SK-N-SH treated with all-trans-retinoic acid at 6 μM for 48 hours (cell line): ENCODE data around the gene UBE2I.

ENCODE experiments used
- ARNTL ChIP-seq: fragments of 450-650 bp; formaldehyde crosslinking; IDR thresholded peaks from 2 replicates; pipeline ENCODE4 v1.5.0; 2020; ENCODE audit warnings: low read depth, mild to moderate bottlenecking, moderate library complexity, borderline replicate concordance
- BACH2 ChIP-seq: fragments of 250-450 bp; sonication (Bioruptor Pico); IDR thresholded peaks from 2 replicates; pipeline ENCODE4 v1.9.0; 2021; ENCODE audit warnings: mild to moderate bottlenecking, borderline replicate concordance
- PATZ1 ChIP-seq: fragments of 250-450 bp; sonication (Bioruptor Pico); IDR thresholded peaks from 2 replicates; pipeline ENCODE4 v1.8.0; 2020; ENCODE audit warnings: mild to moderate bottlenecking, moderate library complexity, borderline replicate concordance
- RARB ChIP-seq: fragments of 250-450 bp; sonication (Bioruptor Pico); IDR thresholded peaks from 2 replicates; pipeline ENCODE4 v1.8.0; 2021; ENCODE audit warnings: mild to moderate bottlenecking, moderate library complexity
- TOX ChIP-seq: fragments of 250-450 bp; sonication (Bioruptor Pico); IDR thresholded peaks from 2 replicates; pipeline ENCODE4 v1.8.0; 2021; ENCODE audit warnings: mild to moderate bottlenecking, moderate library complexity, borderline replicate concordance
- ZFP3 ChIP-seq: fragments of 250-450 bp; sonication (Bioruptor Pico); IDR thresholded peaks from 2 replicates; pipeline ENCODE4 v1.5.0; 2020; ENCODE audit warnings: mild to moderate bottlenecking, moderate library complexity
- ZFP30 ChIP-seq: fragments of 450-650 bp; formaldehyde crosslinking; IDR thresholded peaks from 2 replicates; pipeline ENCODE4 v1.5.0; 2022; ENCODE audit warnings: mild to moderate bottlenecking, moderate library complexity
- ZNF8 ChIP-seq: fragments of 450-650 bp; formaldehyde crosslinking; IDR thresholded peaks from 2 replicates; pipeline ENCODE4 v1.5.0; 2020; ENCODE audit warnings: mild to moderate bottlenecking, moderate library complexity
- TF ChIP-seq, protein P1 (sequence below): fragments of 250-450 bp; sonication (Bioruptor Pico); IDR thresholded peaks from 2 replicates; pipeline ENCODE4 v1.5.0; 2020; ENCODE audit warnings: mild to moderate bottlenecking, moderate library complexity

DNA sequence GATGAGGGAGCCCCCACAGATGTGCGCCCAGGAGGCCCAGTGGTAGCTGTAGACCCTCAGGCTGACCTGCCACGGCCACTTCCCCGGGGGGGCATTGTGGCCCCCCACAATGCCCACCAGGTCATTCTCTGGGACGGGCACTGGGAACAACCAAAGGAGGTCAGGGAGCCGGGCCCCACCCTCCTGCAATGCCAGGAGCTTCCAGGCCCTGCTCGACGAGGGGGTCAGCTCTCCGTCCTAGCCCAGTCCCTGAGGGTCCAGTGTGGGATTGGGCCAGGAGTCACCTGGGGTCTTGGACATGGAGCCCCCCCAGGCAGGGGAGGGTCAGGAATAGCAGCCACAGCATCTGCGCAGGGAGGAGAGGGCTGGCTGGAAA lies 46.6 kb upstream of the UBE2I start:
- TF ChIP-seq RARB (CRISPR knock-in tag), result no peak
- TF ChIP-seq ZNF8 (CRISPR knock-in tag), result no peak
- TF ChIP-seq ZFP30 (CRISPR knock-in tag), result no peak
- no peak for TF ChIP-seq ARNTL (CRISPR knock-in tag)
- no peak for TF ChIP-seq PATZ1
- TF ChIP-seq BACH2 (CRISPR knock-in tag), result no peak
- TF ChIP-seq TOX, result no peak
- TF ChIP-seq ZFP3 (CRISPR knock-in tag), result no peak
- TF ChIP-seq, protein P1, sequence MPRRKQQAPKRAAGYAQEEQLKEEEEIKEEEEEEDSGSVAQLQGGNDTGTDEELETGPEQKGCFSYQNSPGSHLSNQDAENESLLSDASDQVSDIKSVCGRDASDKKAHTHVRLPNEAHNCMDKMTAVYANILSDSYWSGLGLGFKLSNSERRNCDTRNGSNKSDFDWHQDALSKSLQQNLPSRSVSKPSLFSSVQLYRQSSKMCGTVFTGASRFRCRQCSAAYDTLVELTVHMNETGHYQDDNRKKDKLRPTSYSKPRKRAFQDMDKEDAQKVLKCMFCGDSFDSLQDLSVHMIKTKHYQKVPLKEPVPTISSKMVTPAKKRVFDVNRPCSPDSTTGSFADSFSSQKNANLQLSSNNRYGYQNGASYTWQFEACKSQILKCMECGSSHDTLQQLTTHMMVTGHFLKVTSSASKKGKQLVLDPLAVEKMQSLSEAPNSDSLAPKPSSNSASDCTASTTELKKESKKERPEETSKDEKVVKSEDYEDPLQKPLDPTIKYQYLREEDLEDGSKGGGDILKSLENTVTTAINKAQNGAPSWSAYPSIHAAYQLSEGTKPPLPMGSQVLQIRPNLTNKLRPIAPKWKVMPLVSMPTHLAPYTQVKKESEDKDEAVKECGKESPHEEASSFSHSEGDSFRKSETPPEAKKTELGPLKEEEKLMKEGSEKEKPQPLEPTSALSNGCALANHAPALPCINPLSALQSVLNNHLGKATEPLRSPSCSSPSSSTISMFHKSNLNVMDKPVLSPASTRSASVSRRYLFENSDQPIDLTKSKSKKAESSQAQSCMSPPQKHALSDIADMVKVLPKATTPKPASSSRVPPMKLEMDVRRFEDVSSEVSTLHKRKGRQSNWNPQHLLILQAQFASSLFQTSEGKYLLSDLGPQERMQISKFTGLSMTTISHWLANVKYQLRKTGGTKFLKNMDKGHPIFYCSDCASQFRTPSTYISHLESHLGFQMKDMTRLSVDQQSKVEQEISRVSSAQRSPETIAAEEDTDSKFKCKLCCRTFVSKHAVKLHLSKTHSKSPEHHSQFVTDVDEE (CRISPR knock-in tag), result no peak
